Activated CD4-positive, alpha-beta T cell treated with anti-CD3 and anti-CD28 coated beads for 24 hours (primary cell): Measurements from ENCODE around the gene HLA-A.
"Not testable (repeated sequence)": the region's sequence is repeated elsewhere in the genome, so short reads cannot be mapped to it uniquely, and the experiment has no call there.

ENCODE experiments used
- DNase-seq, 2 donors: peaks; one replicate each; pipeline ENCODE4 v3.0.0-alpha.2; 2020; ENCODE audit warnings: low read depth in 2 of 2

Gene HLA-A

GRCh38 chr6:29961966-29962365, 19.6 kb downstream of the HLA-A start:
- DNase-seq = no peak

- DNase-seq = not testable (repeated sequence)
Measured at GRCh38 chr6:29963697-29964096, 21.4 kb downstream of the HLA-A start.

- no peak for DNase-seq
Measured at GRCh38 chr6:29964518-29964886, 22.2 kb downstream of the HLA-A start.

GRCh38 chr6:29964887-29965562, 22.7 kb downstream of the HLA-A start:
- DNase-seq = peak in 1 of 2 donors; percentile 58

- DNase-seq = no peak
Measured at GRCh38 chr6:29965563-29965872, 23.2 kb downstream of the HLA-A start.

GRCh38 chr6:29965873-29966601, 23.7 kb downstream of the HLA-A start:
- no peak for DNase-seq

GRCh38 chr6:29967379-29968010, 25.2 kb downstream of the HLA-A start:
- DNase-seq = no peak

GRCh38 chr6:29968130-29968529, 25.8 kb downstream of the HLA-A start:
- no peak for DNase-seq

GRCh38 chr6:29968905-29969304, 26.6 kb downstream of the HLA-A start:
- DNase-seq = no peak

- no peak for DNase-seq
Measured at GRCh38 chr6:29970711-29971110, 28.4 kb downstream of the HLA-A start.

- no peak for DNase-seq
Measured at GRCh38 chr6:29974901-29975560, 32.7 kb downstream of the HLA-A start.

GRCh38 chr6:29975561-29975907, 33.2 kb downstream of the HLA-A start:
- no peak for DNase-seq

- no peak for DNase-seq
Measured at GRCh38 chr6:29976253-29976587, 33.9 kb downstream of the HLA-A start.

- peak; percentile 20 to 35 for DNase-seq
Measured at GRCh38 chr6:29976588-29977424, 34.5 kb downstream of the HLA-A start.

- no peak for DNase-seq
Measured at GRCh38 chr6:29977425-29977727, 35.0 kb downstream of the HLA-A start.

- not testable (repeated sequence) for DNase-seq
Measured at GRCh38 chr6:29980013-29980412, 37.7 kb downstream of the HLA-A start.

GRCh38 chr6:29980511-29980910, 38.2 kb downstream of the HLA-A start:
- no peak for DNase-seq

GRCh38 chr6:29981211-29981812, 39.0 kb downstream of the HLA-A start:
- DNase-seq = no peak

GRCh38 chr6:29982097-29982496, 39.8 kb downstream of the HLA-A start:
- DNase-seq = no peak

GRCh38 chr6:29984232-29984631, 41.9 kb downstream of the HLA-A start:
- no peak for DNase-seq

GRCh38 chr6:29984992-29985391, 42.7 kb downstream of the HLA-A start:
- no peak for DNase-seq
